C4-2B (cell line): ENCODE measurements around the gene THADA.

ENCODE experiments used
- H3K27ac ChIP-seq: fragments of 450-650 bp; 2 replicates; pipeline ENCODE4 v1.5.1; 2017
- ZFX ChIP-seq: fragments of 450-650 bp; IDR thresholded peaks from 2 replicates; pipeline ENCODE4 v1.6.1; 2017
- TF ChIP-seq, protein P1 (sequence below): fragments of 450-650 bp; conservative IDR thresholded peaks from 2 replicates; pipeline ENCODE4 v1.5.1; 2017; ENCODE audit warnings: mild to moderate bottlenecking

The THADA gene

DNA sequence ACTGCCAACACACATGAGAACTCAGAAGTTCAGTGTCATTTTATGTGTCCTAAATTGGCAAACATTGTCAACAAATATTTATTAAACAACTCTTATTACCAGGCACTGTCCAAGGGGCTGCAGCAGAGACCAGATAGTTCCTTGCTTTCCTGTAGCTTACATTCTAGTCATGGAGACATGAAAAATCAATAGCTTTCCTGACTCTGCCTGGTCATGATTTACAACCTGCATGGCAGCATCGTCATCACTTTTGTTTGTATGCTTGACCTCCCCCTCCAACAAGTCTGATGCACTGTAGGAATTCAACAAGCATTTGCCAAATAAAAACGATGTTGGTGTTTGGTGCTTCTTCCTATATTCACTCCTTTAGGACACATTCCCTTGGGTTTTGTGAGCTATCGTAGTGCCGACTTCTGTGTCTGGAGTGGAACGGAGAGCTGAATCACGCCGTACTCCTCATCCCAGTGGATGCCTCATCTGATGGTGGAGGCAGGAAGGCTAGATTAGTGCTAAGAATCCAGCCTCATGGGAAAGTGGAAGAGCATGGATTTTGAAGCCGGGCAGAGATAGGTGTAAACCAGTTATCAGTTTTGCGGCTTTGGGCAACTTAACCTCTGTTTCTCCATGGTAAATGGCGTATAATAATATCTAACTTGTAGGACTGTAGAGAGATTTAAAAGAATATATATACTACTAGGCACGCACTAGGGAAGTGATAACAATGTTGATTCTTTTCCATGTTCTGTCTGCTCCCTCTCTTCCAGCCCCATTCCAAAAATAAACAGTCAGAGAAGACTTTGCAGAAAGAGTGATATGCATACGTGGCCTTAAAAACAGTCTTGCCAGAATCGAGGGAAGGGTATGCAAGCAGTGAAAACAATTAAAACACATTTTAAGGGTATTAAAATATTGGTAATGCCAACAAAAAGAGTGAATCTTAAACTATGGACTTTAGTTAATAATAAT lies 249.0 kb downstream of the THADA start:
- H3K27ac ChIP-seq = no peak overlapping the region
- TF ChIP-seq, protein P1, sequence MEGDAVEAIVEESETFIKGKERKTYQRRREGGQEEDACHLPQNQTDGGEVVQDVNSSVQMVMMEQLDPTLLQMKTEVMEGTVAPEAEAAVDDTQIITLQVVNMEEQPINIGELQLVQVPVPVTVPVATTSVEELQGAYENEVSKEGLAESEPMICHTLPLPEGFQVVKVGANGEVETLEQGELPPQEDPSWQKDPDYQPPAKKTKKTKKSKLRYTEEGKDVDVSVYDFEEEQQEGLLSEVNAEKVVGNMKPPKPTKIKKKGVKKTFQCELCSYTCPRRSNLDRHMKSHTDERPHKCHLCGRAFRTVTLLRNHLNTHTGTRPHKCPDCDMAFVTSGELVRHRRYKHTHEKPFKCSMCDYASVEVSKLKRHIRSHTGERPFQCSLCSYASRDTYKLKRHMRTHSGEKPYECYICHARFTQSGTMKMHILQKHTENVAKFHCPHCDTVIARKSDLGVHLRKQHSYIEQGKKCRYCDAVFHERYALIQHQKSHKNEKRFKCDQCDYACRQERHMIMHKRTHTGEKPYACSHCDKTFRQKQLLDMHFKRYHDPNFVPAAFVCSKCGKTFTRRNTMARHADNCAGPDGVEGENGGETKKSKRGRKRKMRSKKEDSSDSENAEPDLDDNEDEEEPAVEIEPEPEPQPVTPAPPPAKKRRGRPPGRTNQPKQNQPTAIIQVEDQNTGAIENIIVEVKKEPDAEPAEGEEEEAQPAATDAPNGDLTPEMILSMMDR = no peak
- no peak for TF ChIP-seq ZFX

DNA sequence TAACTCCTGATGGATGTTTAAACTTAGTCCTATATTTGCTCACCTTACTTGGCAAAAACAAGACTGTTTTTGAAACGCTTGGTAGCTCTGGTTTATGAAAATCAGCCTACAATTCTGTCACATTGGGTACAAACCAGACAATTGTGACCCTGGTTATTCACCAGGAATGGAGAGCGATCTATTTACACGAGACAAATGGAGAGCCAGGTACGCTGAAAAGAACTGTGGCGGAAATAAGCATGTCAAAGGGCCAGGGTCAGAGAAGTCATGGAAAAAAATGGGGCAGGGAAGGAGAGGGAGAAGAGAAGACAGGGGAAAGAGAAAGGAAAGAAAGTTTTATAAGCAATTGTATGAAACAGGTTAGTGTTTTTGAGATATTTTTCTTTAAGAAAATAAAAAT lies 250.0 kb downstream of the THADA start:
- H3K27ac ChIP-seq = no peak overlapping the region
- TF ChIP-seq, protein P1 = no peak
- no peak for TF ChIP-seq ZFX

DNA sequence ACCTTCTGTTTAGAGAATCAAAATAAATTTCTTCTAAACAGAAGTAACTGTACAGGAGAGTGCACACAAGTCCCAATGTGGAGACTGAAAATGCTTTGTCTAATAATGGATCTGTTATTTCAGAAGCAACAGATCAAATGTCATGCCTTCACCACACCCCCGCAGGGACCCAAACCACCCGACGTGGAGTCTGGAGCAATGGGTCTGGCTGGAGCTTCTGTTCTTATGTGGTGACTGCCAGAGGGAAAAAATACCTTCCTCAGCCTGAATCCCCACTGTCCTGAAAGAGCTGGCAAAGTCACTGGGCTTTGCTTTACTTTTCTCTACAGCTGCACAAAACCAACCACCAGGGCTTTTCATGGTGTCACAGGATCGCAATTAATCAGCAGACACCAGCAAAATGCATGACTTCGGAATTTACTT lies 250.4 kb downstream of the THADA start:
- no peak overlapping the region for H3K27ac ChIP-seq
- no peak for TF ChIP-seq ZFX
- TF ChIP-seq, protein P1 = no peak

DNA sequence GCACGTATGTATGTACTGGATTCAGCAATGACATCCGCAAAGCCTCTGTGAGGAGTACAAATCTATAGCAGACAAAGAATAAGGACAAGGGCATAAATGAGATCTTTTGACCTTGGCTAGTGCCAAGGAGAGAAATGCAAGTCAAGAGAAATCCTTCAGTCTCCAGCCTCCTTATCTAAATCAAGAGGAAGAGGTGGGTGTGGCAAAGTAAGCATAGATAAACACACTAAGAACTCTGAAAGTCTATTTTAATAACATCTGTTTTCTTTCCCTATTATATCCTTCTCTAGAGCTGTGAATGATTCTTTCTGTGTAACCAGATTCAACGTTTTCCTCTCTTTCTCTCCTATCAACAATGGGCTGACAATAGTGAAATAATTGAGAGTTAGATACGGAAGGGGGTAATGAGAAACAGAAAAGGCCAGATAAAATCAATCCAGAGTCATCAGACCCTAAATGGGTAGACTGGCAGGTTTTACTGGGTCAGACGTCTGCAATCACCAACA lies 250.9 kb downstream of the THADA start:
- no peak overlapping the region for H3K27ac ChIP-seq
- TF ChIP-seq ZFX = no peak
- TF ChIP-seq, protein P1 = no peak

DNA sequence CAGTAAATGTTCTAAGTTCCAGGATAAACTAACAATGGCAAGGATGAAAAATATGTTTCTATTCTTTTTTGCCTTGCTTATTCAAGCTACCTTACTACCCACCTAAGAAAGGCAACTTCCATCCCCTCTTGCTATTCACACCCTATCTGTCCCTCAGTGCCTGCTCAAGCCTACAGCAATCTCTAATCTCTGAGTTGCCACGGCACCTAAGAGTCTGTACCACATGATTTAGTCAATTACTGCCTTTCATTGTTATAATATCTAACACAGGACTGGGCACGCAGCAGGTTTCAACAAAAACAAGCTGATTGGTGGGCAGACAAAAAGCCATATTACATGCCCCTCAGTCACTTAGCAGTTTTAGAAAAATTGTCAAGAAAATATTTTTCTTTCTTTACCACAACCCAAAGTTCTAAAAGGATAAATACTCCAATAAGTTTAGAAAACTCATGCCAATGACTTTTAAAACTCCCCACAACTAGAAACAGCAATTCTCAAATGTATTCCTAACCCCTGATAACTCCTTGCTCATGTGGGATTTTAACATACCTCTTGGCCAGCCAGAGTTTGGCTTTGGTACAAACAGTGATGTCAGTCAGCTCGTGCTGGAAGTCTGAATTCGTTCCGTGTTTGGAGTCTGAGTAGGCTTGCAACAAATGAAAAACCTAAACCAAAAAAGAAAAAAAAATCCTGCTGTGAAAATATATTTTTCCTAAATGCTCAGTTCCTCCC lies 252.1 kb downstream of the THADA start:
- TF ChIP-seq, protein P1 = no peak
- TF ChIP-seq ZFX = no peak
- H3K27ac ChIP-seq = no peak overlapping the region

DNA sequence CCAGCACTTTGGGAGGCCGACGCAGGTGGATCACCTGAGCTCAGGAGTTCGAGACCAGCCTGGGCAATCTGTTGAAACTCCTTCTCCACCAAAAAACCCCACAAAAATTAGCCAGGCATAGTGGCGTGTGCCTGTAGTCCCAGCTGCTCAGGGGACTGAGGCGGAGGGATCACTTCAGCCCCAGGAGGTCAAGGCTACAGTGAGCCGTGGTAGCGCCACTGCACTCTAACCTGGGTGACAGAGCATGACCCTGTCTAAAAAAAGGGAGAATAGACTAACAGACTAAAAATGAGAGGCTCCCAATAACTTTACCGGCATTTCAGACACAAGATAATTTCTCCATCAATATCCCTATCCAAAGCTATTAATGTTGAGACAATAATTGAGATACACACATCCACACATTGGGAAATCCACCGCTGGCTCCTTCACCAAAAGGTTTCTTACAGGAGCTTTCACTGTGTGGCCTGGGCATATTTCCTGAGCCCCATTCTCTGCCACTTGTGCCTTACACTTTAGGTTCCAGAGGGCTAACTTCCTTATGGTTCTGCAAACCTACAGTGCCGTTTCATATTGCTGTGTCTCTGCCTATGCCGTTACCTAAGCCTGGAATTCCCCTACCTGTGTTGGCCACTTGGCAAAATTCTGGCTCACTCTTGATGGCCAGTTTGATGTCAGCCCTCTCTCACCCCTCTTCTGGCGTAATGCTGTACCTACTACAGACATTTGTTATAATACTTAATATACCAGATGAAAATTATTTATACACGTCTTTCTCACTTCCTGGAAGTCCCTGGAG lies 253.7 kb downstream of the THADA start:
- no peak overlapping the region for H3K27ac ChIP-seq
- TF ChIP-seq ZFX = no peak
- TF ChIP-seq, protein P1 = no peak
